Stomach (tissue), 4 donors: ENCODE results near the gene RNF44.

ENCODE experiments used
- EP300 ChIP-seq: sonication (generic); formaldehyde crosslinking; IDR thresholded peaks from one replicate; pipeline ENCODE4 v1.6.1; 2017; ENCODE audit warnings: antibody characterized with exemption
- POLR2A ChIP-seq, 4 donors: fragments of 450-650 bp; IDR thresholded peaks; one replicate each; pipeline ENCODE4 v1.6.1; 2016; ENCODE audit warnings: antibody characterized with exemption in 4 of 4, control low read depth in 2 of 4, mild to moderate bottlenecking in 1 of 4, moderate library complexity in 1 of 4
- POLR2AphosphoS5 ChIP-seq, 3 donors: sonication (generic); formaldehyde crosslinking; IDR thresholded peaks; one replicate each; pipeline ENCODE4 v1.6.1; 2016; ENCODE audit warnings: antibody characterized with exemption in 3 of 3
- TF ChIP-seq, protein P1 (sequence below), 7 experiments: fragments of 450-650 bp in 4 of 7; fragments of 200-600 bp in 3 of 7; sonication (generic) in 3 of 7; IDR thresholded peaks; one replicate each; pipeline ENCODE4 v1.5.1; 2016 to 2019; ENCODE audit warnings: antibody characterized with exemption in 7 of 7, control low read depth in 2 of 7, mild to moderate bottlenecking in 1 of 7

DNA sequence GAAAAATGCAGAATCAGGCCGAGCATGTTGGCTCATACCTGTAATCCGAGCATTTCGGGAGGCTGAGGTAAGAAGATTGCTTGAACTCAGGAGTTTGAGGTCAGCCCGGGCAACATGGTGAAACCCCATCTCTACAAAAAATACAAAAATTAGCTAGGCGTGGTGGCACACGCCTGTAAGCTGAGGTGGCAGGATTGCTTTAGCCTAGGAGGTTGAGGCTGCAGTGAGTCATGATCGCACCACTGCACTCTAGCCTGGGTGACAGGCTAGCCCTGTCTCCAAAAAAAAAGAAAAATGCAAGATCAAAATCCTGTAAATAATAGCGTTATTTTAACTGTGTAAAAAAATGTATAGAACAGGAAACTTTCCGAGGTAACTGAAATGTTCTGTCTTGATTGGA is 39.4 kb downstream of the RNF44 start:
- TF ChIP-seq, protein P1, sequence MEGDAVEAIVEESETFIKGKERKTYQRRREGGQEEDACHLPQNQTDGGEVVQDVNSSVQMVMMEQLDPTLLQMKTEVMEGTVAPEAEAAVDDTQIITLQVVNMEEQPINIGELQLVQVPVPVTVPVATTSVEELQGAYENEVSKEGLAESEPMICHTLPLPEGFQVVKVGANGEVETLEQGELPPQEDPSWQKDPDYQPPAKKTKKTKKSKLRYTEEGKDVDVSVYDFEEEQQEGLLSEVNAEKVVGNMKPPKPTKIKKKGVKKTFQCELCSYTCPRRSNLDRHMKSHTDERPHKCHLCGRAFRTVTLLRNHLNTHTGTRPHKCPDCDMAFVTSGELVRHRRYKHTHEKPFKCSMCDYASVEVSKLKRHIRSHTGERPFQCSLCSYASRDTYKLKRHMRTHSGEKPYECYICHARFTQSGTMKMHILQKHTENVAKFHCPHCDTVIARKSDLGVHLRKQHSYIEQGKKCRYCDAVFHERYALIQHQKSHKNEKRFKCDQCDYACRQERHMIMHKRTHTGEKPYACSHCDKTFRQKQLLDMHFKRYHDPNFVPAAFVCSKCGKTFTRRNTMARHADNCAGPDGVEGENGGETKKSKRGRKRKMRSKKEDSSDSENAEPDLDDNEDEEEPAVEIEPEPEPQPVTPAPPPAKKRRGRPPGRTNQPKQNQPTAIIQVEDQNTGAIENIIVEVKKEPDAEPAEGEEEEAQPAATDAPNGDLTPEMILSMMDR (IDR thresholded peaks at IDR 0.05) = no peak
- TF ChIP-seq EP300 (no peak), POLR2A (IDR thresholded peaks at IDR 0.05) (no peak), POLR2AphosphoS5 (IDR thresholded peaks at IDR 0.05) (no peak)
